Dedifferentiated amniotic fluid mesenchymal stem cell (primary cell): ENCODE results near the gene ZNF2.

ENCODE experiments used
- DNase-seq: peaks from one replicate; pipeline ENCODE4 v3.0.0-alpha.2; 2016; ENCODE audit errors: extremely low spot score

The ZNF2 gene

DNA sequence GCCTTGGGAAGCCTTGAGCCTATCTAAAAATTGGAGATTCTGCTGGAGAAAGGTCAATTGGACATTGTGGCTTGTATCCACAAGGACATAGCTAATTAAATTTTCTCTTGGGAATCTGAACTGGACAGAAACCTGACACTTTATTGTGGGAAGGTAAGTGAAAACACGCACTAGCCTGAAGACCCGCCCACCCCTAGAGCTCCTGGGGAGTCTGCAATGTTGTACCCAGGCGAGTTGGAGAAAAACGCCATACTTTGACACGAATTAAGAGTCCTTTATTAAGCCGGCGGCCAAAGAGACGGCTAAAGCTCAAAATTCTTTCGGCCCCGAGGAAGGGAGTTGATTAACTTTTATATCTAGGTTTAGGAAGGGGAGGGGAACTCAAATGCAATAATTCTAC lies 40.5 kb downstream of the ZNF2 start:
- no peak for DNase-seq

DNA sequence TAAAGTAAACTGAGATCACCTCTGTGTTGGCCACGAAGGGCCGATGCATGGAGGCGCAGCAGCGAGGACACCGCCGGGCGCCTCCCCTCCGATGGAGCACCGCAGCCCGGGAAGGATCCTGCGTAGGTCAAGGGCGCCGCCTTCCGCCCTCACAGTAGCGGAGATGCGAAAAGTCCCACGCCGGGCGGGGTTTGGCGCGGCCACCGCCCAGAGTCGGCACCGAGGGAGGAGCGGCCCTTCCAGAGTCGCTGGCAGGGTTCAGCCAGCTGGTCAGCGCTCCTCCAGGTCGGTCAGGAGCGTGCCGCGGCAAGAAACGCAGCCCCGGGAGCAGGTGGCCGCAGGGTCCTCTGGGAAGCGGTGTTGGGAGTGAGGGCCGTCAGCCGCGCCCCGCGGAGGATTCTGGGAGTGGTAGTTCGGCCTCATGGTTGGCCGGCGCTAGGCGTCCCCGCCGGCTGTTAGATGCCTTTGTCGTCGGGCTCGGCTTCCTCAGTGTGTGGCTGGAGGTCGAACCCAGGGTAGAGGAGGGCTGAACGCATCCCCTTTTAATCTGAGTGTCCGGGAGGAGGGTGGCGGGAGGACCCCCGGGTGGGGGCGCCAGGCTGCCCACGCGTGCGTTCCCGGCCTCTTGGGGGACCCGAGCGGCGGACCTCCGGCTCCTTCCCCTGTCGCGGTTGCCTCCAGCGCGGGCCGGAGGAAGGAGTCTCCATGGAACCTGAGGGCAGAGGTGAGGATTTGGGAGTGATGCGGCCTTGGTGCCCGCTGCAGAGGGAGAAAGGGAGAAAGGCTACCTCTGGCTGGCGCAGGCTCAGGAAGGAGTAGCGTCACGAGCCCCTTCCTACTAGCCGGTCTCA lies 41.7 kb downstream of the ZNF2 start, which contains the start of gene ZNF892:
TSS of gene ZNF892 (plus strand) at position 411 of the 851 bp plus-strand sequence. CDS start at position 706, 295 bp downstream.
- peak; percentile 80 for DNase-seq

GRCh38 chr2:95208106-95208505 lies 42.5 kb downstream of the ZNF2 start:
- DNase-seq, result peak; percentile 24

DNA sequence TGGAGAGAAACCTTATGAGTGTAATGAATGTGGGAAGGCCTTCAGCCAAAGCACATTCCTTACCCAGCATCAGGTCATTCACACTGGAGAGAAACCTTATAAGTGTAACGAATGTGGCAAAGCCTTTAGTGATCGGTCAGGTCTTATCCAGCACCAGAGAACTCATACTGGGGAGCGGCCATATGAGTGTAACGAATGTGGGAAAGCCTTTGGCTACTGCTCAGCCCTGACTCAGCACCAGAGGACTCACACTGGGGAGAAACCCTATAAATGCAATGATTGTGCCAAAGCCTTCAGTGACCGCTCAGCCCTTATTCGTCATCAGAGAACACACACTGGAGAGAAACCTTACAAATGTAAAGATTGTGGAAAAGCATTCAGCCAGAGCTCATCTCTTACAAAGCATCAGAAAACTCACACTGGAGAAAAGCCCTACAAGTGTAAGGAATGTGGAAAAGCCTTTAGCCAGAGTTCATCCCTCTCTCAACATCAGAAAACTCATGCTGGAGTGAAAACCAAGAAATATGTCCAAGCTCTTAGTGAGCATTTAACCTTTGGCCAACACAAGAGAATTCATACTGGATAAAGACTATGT lies 49.5 kb downstream of the ZNF2 start:
- no peak for DNase-seq

DNA sequence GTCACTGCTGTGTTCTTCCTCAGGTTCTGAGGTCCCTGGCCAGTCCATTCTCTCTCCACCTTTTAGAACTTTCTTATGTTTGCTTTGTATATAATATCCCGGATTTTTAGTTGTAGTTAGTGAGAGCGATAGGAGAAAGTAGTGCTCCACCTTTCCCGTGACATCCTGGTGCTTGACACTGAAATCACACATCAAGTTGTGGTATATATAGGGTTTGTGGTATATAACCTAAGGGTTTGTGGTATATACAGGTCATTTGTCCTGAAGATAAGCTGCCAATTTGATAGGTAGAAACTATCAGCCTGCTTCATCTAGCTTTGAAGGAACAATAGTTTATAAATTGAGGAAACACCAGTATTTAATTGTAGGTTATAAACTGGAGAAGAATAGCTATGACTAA lies 54.8 kb downstream of the ZNF2 start:
- DNase-seq, result no peak

GRCh38 chr2:95225658-95226057 lies 60.0 kb downstream of the ZNF2 start:
- no peak for DNase-seq

- DNase-seq, result peak; percentile 54
These were observed 66.1 kb downstream of the ZNF2 start for GRCh38 chr2:95231723-95232122.

- DNase-seq, result no peak
These were observed 66.6 kb downstream of the ZNF2 start for GRCh38 chr2:95232232-95232631.
